GM12891 (cell line): ENCODE data around the gene PLBD2.

Experiments used
- PAX5 ChIP-seq: IDR thresholded peaks from 2 replicates; pipeline ENCODE4 v1.6.1; 2011; ENCODE audit warnings: low read length, moderate library complexity, mild to moderate bottlenecking; ENCODE audit not compliant: insufficient read depth, severe bottlenecking
- POLR2A ChIP-seq: IDR thresholded peaks from 2 replicates; pipeline ENCODE4 v1.6.1; 2011; ENCODE audit warnings: low read depth, low read length, control low read depth
- POLR2AphosphoS5 ChIP-seq: IDR thresholded peaks from 2 replicates; pipeline ENCODE4 v1.6.1; 2011; ENCODE audit warnings: low read depth, low read length, control low read depth
- POU2F2 ChIP-seq: IDR thresholded peaks from 2 replicates; pipeline ENCODE4 v1.6.1; 2011; ENCODE audit warnings: low read depth, mild to moderate bottlenecking, control low read depth, low read length, moderate library complexity
- SPI1 ChIP-seq: IDR thresholded peaks from 2 replicates; pipeline ENCODE4 v1.6.1; 2011; ENCODE audit warnings: low read depth, low read length, control low read depth
- TAF1 ChIP-seq: IDR thresholded peaks from 2 replicates; pipeline ENCODE4 v1.6.1; 2011; ENCODE audit warnings: low read depth, low read length, control low read depth

GRCh38 chr12:113345318-113345717 lies 13.1 kb upstream of the PLBD2 start:
- TF ChIP-seq POLR2A (no peak), POLR2AphosphoS5 (no peak), PAX5 (no peak), TAF1 (no peak), SPI1 (no peak), POU2F2 (no peak)
